AG04449 (cell line): Measurements from ENCODE around the gene PDE9A.

ENCODE experiments used
- CTCF ChIA-PET: fragments of 350-600 bp; formaldehyde crosslinking; extraction: SDS; loops from one replicate; lab custom pipeline; 2021; ENCODE audit warnings: antibody characterized with exemption; lab: Yijun Ruan, JAX
- POLR2A ChIA-PET: fragments of 400-600, 350-600 bp; formaldehyde crosslinking; extraction: SDS; loops from one replicate; lab custom pipeline; 2020; ENCODE audit warnings: antibody characterized with exemption, inconsistent platforms; lab: Yijun Ruan, JAX
- DNase-seq: peaks from one replicate; pipeline ENCODE4 v3.0.0-alpha.2; 2010; ENCODE audit warnings: low read depth, low spot score
- H3K4me3 ChIP-seq: 2 replicates; pipeline ENCODE4 v1.5.1; 2011; ENCODE audit warnings: low read depth, mild to moderate bottlenecking, control low read depth, low read length
- CTCF ChIP-seq: IDR thresholded peaks from one replicate; pipeline ENCODE4 v1.5.1; 2011; ENCODE audit warnings: mild to moderate bottlenecking, moderate library complexity, low read length, control low read depth, inconsistent platforms; ENCODE audit not compliant: insufficient read depth; ENCODE audit errors: missing control alignments

Gene PDE9A

DNA sequence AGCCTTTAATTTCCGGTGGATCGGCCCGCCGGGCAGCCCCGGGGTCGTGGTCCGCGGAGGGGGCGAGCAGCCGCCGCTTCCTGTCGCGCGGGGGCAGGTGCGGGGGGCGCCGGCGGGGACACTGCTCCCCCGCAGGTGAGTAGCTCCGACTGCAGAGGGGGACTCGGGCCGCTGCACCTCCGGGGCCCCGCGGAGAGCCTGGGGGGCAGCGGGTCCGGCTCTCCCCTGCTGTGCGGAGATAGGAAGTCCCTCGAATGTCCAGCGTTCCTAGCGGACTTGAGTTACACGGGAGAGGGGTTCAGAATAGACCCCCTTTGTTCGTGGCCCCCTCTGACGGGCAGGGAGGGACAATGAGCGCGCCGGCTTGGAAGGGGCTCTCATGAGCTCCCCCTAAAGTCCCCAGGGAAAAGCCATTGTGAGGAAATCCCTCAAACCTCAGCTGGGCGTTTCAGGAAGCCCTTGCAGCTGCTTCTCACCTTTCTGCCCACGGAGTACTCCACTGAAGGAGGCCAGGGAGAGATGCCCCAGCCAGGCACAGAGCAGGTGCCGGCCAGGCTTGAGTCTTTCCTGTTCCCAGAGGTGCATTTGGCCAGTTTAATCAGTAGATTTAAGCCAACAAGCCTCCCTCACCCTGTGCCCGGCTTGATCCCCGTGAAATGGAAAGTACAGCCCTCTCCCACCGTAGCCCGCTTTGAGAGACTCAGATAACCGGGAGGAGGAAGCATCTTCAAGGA, 925 bp downstream of the PDE9A start:
- TF ChIP-seq CTCF: no peak
- H3K4me3 ChIP-seq: no peak overlapping the region
- ChIA-PET CTCF (interaction anchor here (1.2 kb wide), 1 partner anchor 88 kb away, joined by 4 read pairs; no protein-coding TSS in a partner anchor), POLR2A (no interaction called here)
- no peak for DNase-seq

- ChIA-PET POLR2A (no interaction called here), CTCF (no interaction called here)
- no peak overlapping the region for H3K4me3 ChIP-seq
- no peak for TF ChIP-seq CTCF
- DNase-seq: no peak
Measured at GRCh38 chr21:42654913-42655795, 1.7 kb downstream of the PDE9A start.

DNA sequence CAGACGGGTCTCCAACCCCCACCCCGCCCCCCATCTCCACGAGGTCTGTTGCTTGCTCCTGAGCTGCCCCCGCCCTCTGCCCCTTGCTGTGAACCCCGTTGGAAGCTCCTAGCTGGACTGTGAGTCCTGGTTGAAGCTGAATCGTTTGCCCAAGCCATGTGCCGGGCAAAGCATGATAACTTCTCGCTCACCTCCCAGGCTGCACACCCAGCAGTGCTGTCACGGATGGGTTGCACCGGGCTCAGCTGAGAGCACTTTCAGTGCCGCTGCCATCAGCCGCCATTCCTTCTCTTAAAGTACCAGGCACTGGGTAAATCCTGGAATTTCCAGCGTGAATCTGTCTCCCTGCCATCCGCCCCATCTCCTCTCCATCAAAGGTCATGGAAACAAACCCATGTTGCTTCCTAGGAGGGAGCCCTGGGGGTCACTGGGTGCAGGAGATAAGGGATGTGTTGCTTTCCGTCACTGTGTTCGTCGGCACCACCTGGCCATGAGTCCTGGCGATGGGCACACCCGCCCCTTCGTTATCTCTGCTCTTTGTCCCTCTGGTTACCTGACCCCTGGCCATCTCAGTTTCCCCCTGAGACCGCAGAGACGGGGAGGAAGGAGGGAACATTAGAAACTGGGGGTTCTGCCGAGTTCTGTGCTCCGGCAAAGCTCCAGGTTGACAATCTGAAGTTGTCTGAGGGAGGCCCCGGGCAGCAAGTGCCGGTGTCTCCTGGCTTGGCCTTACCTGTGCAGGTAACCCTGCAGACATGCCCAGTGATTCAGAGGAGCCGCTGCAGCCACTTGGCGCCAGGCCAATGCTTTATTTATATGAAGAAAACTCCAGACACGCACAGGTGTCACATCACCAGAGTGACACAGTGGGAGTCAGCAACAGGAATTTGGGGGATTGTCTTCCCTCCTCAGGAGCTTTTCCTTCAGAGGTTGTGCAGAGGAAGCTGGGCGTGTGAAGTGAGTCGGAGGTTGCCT, 2.7 kb downstream of the PDE9A start:
- no peak for TF ChIP-seq CTCF
- CTCF ChIA-PET: no interaction called here
- POLR2A ChIA-PET: no interaction called here
- H3K4me3 ChIP-seq: no peak overlapping the region
- DNase-seq: no peak

- CTCF ChIA-PET: no interaction called here
- no peak overlapping the region for H3K4me3 ChIP-seq
- POLR2A ChIA-PET: no interaction called here
- DNase-seq: no peak
- no peak for TF ChIP-seq CTCF
Measured at GRCh38 chr21:42656872-42657271, 3.5 kb downstream of the PDE9A start.

DNA sequence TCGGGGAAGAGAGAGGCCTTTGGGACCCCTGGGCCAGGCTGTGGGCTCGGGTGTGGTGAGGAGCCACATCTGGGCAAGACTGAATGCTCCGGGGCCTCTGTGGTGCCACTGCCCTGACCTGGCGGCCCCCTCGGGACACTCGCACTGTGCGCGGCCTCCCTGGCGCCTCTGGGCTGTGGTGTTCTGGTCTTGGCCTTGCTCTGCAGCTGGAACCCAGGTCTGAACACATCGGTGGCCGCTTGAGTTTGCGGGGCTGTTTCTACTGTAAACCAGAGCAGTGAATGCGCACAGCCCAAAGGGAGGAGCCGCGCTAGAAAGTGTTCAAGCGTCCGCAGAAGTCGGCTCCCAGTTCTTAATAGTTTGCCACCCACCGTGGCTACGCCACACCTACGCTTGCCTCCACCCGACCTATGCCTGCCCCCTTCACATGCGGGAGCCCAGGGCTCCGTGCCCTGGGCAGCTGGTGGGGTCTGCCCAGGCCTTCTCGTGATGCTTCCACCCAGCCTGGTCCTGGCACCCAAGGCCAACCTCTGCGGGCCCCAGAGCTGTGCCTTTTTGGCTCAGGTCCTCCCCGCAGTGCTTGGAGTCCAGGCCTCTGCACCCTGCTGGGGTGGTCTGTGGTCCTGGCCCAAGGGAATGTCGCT, 4.4 kb downstream of the PDE9A start:
- no peak for TF ChIP-seq CTCF
- no peak for DNase-seq
- CTCF ChIA-PET: no interaction called here
- no peak overlapping the region for H3K4me3 ChIP-seq
- POLR2A ChIA-PET: no interaction called here
